CD4-positive, alpha-beta T cell treated with Interleukin-2 at 100 ng/mL for 4 hours (primary cell): ENCODE measurements around the gene TELO2.

ENCODE experiments used
- DNase-seq: peaks from one replicate; pipeline ENCODE4 v3.0.0-alpha.2; 2020; ENCODE audit warnings: low spot score

Gene TELO2

DNA sequence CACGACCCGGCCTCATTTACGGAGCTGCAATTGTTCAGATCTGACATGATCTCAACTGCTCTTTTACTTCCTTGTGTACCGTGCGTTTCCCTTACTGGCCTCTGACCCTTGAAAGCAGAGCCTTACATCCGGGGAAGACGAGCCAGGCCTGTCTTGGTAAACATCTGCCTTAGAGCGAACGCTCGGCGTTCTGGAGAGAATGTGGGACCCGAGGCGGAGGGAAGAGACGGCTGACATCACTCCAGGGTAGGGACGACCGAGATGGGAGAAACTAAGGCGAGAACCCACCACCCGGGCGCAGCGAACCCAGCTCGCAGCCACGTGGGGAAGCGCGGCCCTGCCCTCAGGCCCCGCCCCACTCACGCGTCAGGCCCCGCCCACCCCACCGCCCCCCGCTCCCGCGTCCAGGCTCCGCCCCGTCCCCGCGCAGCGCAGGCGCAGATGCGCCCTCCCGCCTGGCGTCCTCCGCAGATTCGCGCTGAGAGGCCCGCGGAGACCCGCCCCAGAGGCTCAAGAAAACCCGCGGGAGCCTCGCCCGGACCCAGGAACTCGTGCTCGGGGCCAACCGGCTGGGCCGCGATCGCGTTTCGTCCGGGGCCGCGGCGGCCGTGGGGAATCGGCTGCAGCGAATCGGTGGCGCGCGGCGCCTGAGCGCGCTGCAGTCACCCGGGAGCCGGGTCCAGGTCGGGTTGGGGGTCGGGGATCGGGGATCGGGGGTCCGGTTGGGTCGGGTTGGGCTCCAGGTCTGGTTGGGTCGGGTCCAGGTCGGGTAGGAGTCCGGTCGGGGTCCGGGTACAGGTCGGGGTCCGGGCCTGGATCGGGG lies at the start of gene TELO2:
TSS of gene TELO2 (plus strand) at position 438 of the 823 bp plus-strand sequence. CDS start 922 bp downstream, outside the sequence.
- peak; percentile 85 for DNase-seq

- DNase-seq, result no peak
Measured at GRCh38 chr16:1443403-1443973, 49.7 kb upstream of the TELO2 start.

- DNase-seq, result no peak
Measured at GRCh38 chr16:1443980-1444729, 49.0 kb upstream of the TELO2 start, which contains the start of gene CCDC154. Gene CCDC154, minus strand, starts transcription at chr16:1444556. Its CDS starts 234 bp downstream, at chr16:1444322.

- DNase-seq, result no peak
Measured at GRCh38 chr16:1444730-1445517, 48.2 kb upstream of the TELO2 start.

GRCh38 chr16:1445518-1446203 lies 47.5 kb upstream of the TELO2 start:
- DNase-seq, result no peak

DNA sequence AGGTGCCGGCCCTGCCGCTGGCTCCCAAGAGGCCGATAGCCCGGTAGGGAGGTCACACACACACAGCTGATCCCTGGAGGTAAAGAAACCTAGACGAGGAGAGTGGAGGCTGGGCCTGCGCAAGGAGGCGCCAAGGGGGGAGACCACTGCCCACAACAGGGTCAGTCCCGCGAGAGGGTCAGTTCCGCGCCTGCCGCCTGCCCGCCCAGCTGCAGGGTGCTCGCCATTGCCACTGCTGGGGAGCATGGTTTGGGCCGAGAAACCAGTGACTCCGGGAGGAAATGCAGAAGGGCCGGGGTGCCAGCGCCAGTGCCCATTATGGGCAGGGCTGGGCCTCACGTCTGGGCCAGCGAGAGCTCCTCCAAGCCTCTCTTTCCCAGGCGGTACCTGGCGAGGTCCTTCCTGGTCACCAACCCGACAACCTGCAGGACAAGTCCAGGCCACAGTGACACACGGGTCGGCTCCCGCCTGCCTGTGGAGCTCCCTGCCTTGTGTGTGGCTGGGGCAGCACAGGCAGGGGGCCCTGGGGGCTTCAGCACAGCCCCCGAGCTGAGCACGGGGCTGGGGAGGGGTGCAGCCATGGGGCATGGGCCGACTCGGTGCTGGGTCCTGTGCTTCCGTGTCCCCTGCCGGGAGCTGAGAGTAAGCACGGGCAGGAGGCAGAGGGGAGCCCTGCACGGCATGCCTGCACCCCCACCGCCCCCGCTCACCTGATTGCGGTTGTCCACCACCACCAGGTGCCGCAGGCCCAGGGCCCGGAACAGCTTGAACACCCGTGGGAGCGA lies 46.7 kb upstream of the TELO2 start:
- DNase-seq, result no peak

DNA sequence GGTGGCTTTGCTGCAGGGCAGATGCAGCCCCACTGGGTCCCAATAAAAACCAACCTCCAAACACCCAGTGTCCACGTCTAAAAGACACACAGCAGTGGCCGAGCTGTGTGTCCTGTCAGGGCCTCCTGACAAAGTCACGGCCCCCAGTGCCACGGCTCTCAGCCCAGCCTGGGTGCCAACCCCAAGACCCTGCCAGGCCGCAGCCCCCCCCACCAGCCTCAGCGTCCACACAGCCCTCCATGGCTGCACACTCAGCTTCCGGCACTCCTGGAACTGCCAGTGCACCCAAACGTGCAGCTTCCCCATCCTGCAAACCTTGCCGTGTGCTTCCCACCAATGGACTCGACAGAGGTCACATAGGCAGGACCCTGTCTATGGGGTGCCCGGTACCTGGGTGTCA lies 45.2 kb upstream of the TELO2 start:
- DNase-seq, result no peak

DNA sequence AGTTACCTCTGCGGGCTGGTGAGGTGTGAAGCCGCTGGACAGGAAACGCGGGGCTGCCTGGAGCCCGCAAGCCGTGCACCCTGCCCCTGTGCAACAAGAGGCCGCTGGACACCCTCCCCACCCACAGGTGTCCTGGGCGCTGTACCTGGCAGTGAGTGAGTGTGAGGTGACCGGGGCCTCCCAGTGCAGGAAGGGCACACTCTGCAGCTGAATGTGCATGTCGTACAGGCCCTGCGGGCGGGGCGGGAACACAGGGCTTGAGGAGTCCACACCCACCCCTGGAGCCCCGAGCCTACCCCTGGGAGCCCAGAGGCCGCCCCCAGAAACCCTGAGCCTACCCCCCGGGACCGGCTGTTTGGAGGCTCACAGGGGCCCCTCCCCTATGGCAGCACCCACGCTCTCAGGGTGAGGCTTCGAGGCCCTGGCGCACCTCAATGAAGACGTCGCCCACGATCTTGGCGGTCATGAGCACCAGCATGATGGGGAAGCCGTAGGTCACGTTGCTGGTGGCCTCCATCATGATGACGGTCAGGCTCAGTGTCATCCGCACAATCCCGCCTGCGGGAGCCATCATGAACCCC lies 44.5 kb upstream of the TELO2 start:
- DNase-seq, result no peak

GRCh38 chr16:1449201-1449788 lies 43.9 kb upstream of the TELO2 start:
- DNase-seq, result no peak

DNA sequence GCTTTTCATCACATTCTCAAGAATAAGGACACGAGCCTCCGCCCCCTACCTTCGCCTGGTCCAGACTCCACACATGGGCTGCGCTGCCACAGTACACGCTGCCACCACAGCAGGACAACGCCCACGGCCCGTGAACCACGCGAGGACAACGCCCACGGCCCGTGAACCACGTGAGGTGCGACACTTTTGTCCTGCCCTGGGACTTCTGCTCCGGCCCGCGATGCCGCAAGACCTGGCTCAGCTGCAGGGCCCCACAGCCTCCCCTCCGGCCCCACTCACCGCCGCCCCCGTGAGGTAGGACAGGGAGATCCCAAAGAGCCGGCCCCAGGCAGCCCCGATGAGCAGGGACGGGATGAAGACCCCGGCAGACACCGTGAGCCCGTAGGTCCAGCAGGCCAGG lies 42.9 kb upstream of the TELO2 start:
- no peak for DNase-seq

DNA sequence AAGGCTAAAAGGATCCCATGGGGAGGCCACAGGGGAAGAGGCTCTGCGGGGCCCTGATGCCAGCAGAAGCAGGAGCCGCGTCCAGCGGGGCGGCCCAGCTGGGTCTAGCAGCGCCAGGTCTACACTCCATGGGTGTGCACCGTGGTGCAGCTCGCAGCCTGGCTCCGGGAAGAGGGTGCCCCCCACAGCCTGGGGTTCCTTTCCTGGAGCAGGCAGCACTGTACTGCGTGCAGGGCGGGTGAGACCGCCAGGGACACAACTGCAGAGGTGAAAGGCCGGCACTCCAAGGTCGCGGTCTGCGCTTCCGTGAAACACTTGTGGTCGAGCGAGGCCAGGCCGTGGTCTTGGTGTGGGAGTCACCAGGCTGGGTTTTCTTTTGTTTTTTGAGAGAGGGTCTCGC lies 42.3 kb upstream of the TELO2 start:
- no peak for DNase-seq

- DNase-seq, result no peak
Measured at GRCh38 chr16:1451702-1452392, 41.3 kb upstream of the TELO2 start.

DNA sequence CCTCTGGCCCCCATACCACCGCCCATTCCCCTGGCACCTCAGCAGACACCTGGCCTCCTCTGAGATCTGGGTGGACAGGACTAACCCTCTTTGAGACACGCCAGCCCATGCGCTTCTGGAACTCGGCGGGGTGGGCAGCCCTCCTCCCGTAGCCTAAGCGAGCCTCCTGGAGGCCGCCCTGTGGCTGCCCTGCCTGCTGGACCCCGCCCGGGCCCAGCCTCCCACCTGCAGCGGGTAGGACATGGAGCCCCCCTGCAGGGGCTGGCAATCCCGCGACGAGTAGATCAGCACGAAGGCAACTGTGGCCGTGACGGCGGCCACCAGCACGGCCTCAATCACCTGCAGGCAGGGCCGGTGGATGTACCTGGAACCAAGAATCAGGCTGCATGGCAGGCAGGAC lies 40.6 kb upstream of the TELO2 start:
- no peak for DNase-seq

DNA sequence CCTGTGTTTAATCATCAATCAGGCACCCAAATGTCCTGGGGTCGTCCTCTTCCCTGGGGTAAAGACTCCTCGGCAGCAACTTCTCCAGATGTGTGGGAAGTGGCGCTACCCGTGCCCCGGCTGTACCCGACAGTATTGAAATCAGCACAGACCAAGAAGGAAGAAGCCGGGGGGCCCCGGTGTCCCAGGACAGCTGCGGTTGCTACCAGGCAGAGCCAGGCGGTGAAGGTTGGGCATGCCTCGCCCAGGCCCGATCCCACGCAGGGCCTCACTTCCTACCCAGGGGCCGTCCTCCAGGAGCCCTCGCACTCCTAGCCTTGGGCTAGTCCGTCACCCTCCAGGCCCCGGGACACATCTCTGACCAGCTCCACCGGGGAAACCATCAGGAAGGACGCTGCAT lies 39.8 kb upstream of the TELO2 start:
- no peak for DNase-seq

- no peak for DNase-seq
Measured at GRCh38 chr16:1454561-1454960, 38.6 kb upstream of the TELO2 start.

GRCh38 chr16:1455190-1456171 lies 37.7 kb upstream of the TELO2 start:
- DNase-seq, result no peak

DNA sequence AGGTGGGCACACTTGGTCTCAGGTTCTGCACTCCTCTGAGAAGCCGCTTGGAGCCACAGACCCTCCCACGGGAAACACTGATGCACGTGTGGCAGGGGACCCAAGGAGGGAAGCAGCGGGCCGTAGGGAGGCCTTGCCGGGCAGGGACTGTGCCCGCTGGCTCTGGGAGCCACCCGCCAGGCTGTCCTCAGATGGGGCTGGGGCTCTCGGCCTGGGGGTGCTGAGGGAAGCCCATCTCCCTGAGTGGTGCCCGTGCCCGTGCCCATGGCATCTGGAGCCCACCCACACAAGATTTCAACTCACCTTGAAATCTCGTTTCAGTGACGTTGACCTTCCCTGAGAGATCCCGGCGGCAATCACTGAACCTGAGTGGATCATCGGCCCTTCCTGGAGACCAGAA lies 36.2 kb upstream of the TELO2 start:
- no peak for DNase-seq
